22Rv1 (cell line): ENCODE results near the gene TTLL5.

Experiments used
- H3K27ac ChIP-seq: fragments of 450-650 bp; 2 replicates; pipeline ENCODE4 v1.5.1; 2017
- ZFX ChIP-seq: fragments of 450-650 bp; IDR thresholded peaks from 2 replicates; pipeline ENCODE4 v1.6.1; 2017; ENCODE audit warnings: antibody characterized with exemption, borderline replicate concordance
- TF ChIP-seq, protein P1 (sequence below): fragments of 450-650 bp; IDR thresholded peaks from 2 replicates; pipeline ENCODE4 v1.5.1; 2017; ENCODE audit warnings: mild to moderate bottlenecking

Gene TTLL5

DNA sequence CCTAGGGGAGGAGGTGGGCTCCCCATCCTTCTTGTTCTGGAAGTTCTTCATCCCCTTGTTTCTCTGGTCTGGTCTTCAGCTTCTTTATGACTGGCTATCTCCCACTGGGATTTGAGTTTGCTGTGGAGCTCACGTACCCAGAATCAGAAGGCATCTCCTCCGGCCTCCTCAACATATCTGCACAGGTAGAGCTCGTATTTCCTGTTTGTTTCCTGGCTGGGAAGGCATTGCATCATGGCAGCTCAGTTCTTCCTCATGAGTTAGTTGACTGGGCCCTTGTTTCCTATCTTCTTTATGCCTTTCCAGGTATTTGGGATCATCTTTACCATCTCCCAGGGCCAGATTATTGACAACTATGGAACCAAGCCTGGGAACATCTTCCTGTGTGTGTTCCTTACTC, 20.2 kb upstream of the TTLL5 start:
- H3K27ac ChIP-seq: no peak overlapping the region
- no peak for TF ChIP-seq ZFX
- TF ChIP-seq, protein P1, sequence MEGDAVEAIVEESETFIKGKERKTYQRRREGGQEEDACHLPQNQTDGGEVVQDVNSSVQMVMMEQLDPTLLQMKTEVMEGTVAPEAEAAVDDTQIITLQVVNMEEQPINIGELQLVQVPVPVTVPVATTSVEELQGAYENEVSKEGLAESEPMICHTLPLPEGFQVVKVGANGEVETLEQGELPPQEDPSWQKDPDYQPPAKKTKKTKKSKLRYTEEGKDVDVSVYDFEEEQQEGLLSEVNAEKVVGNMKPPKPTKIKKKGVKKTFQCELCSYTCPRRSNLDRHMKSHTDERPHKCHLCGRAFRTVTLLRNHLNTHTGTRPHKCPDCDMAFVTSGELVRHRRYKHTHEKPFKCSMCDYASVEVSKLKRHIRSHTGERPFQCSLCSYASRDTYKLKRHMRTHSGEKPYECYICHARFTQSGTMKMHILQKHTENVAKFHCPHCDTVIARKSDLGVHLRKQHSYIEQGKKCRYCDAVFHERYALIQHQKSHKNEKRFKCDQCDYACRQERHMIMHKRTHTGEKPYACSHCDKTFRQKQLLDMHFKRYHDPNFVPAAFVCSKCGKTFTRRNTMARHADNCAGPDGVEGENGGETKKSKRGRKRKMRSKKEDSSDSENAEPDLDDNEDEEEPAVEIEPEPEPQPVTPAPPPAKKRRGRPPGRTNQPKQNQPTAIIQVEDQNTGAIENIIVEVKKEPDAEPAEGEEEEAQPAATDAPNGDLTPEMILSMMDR: no peak

DNA sequence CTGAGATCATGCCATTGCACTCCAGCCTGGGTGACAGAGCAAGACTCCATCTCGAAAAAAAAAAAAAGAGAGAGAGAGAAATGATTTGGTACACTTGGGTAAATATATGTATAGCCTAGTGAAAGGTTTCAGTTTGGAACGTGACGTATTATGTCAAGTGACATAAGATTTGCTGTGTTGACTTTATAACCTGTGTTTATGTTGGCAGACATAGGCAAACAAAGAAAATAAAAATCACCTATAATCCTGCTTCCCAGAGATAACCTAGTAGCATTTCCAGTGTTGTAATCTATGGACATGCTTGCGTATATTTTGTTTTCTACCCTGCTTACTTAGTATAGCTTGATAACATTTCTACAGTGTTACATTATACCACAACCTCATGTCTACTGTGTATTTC, 17.1 kb upstream of the TTLL5 start:
- H3K27ac ChIP-seq: peak overlapping the region; percentile 55
- no peak for TF ChIP-seq ZFX
- TF ChIP-seq, protein P1: no peak

DNA sequence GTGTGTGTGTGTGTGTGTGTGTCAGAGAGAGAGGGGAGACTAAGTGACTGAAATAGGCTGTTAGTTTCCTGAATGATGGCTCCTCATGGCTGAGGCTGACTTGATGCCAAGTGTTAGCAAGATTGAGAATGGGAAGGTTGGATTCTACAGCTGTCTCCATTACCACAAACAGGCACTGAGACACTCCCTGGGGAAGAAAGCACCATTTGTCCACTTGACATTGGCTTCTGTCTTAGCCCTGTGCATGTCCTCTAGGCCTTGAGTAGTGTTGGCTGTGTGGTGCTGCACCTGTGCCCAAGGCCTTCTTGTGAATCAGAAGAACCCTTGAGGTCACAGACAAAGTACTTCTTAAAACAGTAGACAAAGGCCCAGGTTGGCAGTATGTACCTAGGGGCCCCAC, 16.0 kb upstream of the TTLL5 start:
- TF ChIP-seq ZFX: no peak
- TF ChIP-seq, protein P1: no peak
- peak overlapping the region; percentile 55 for H3K27ac ChIP-seq

DNA sequence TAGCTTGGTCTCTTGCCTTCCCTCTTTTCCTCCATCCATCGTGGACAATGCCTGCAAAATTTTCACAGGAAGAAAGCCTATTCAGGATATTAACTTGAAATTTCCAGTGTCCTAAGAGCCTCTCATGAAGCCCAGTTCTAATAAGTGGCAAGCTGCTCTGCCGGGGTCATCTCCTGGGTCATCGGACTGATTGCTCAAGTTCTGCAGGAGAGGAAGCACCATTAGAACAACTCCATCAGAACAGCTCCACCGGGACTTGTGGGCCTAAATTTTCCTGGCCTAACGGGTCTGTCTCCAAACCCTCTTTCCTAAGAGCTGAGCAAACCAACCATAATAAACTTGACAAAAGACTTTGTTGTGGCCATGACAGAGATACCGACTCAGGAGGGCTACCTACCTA, 14.3 kb upstream of the TTLL5 start:
- TF ChIP-seq, protein P1: no peak
- no peak for TF ChIP-seq ZFX
- H3K27ac ChIP-seq: no peak overlapping the region

GRCh38 chr14:75647640-75648039, 13.4 kb upstream of the TTLL5 start:
- no peak overlapping the region; the same call in 1 of the 2 replicates for H3K27ac ChIP-seq
- no peak for TF ChIP-seq ZFX
- TF ChIP-seq, protein P1: no peak

DNA sequence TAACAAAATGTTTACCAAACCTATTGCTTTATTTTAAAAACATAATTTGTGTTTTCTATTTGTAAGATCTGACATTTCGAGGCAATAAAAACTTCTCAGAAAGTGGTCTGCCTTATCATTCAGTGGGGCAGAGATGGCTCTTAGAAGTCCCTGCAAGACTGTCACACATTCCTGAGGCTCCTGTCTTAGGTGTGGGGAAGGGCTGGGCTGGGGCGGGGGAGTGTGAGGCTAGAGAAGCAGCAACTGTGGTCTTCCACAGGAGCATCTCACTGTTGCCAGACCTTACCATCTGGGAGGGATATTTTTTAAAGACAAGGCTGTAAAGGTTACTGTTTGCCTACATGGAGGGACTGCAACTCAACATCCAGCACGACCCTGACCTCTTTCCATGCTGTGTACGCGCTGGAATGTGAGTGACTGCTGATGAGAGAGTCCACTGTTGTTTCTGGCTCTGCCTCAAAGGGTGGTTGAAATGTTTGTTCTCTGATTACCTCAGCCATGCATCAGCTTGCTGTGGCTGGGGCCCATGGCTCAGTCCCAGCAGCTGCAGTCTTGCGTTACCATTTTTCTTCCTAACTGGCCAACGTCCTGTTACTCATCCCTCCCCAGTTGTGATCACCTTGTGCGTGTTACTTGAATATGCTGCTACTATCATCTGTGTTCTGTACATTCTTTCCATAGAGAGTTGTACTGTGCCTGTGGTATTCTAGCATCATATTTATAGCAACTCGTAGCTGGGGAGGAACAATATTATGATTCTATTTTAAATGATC, 12.8 kb upstream of the TTLL5 start:
- no peak for TF ChIP-seq ZFX
- TF ChIP-seq, protein P1: no peak
- H3K27ac ChIP-seq: peak overlapping the region; percentile 42

- no peak overlapping the region; the same call in 1 of the 2 replicates for H3K27ac ChIP-seq
- no peak for TF ChIP-seq ZFX
- TF ChIP-seq, protein P1: no peak
These were observed 11.7 kb upstream of the TTLL5 start for GRCh38 chr14:75649337-75649736.
